ENCODE results near the gene SMARCC2. TPM values are rescaled to one million over a fixed set of nuclear protein-coding genes. Genes with fewer than 3 reads are reported as not detected.

Gene SMARCC2
- total and polyA plus RNA-seq, 9 of the 15 experiments (the other 6 are each of a cell fraction or from before 2014, with no cell fraction given), result 11.9 to 86.0 (median 36.6) TPM

GRCh38 chr12:56152132-56152755 lies 37.0 kb downstream of the SMARCC2 start, which contains the start of gene MYL6B:
TSS of gene MYL6B (plus strand) at chr12:56152587. CDS start at chr12:56153919, 1,332 bp downstream.
- no TSS peak for BruUV-seq (replicated peaks)
- peaks cover 35 to 40% of the 10 kb centered on the region in 2 experiments; a peak in 4 of 5 replicates for H3K4me1 ChIP-seq (replicated peaks in 1 of 2; ENCODE audit: control insufficient read depth in 2 of 2, insufficient read depth in 2 of 2, low read length in 2 of 2)
- H3K9me3 ChIP-seq (replicated peaks; ENCODE audit: control insufficient read depth, insufficient read depth, low read depth, low read length), result no peaks in the 10 kb centered on the region
- in situ Hi-C loops (cut with MboI), result no loop called here
- H3K79me2 ChIP-seq (ENCODE audit: control insufficient read depth, insufficient read depth, low read length), result peaks cover 27% of the 10 kb centered on the region
- no peaks in the 10 kb centered on the region for H3K27me3 ChIP-seq (ENCODE audit: control insufficient read depth in 2 of 2, insufficient read depth in 2 of 2, low read length in 2 of 2)
- peak within 1 kb of the TSS; percentile 89 for H2AFZ ChIP-seq (ENCODE audit: low read depth, low read length)
- DNase-seq (ENCODE audit: extremely low read depth in 1 of 4, low spot score in 3 of 4), result peak; percentile 85 to 97 (median 90)
- peak; percentile 91 for FAIRE-seq
- ChIA-PET CTCF (ENCODE audit: low intra/inter-chr PET ratio) (no interaction called here), POLR2A (interaction anchor here (0.6 to 1.8 kb wide), 10 partner anchors 9 to 37 kb away, joined by 3 to 13 read pairs (median 4); partner anchors contain the start of genes SMARCC2 and ZC3H10)
- under 1% methylated on average over 37 of the region's 37 CpGs for WGBS (ENCODE audit: insufficient coverage, low coverage, missing lambda C conversion rate)
- no peaks in the 10 kb centered on the region for H4K20me1 ChIP-seq (replicated peaks; ENCODE audit: control insufficient read depth, insufficient read depth, low read length)
- H3K4me2 ChIP-seq (ENCODE audit: insufficient read depth, low read length), result peak within 1 kb of the TSS; percentile 91
- intact Hi-C loops (cut with micrococcal nuclease), result no loop called here
- no peaks in the 10 kb centered on the region for H3K9me1 ChIP-seq (ENCODE audit: control insufficient read depth, insufficient read depth, low read length)
- peaks cover 24% of the 10 kb centered on the region; the same call in 2 of the 3 replicates for H3K36me3 ChIP-seq (ENCODE audit: control insufficient read depth, insufficient read depth, low read length)
- peak within 1 kb of the TSS; percentile 88 to 91 for H3K9ac ChIP-seq (ENCODE audit: insufficient read depth in 1 of 2, low read depth in 2 of 2, low read length in 2 of 2)
- H3K27ac ChIP-seq (ENCODE audit: extremely low read depth, low read depth, low read length), result peak within 1 kb of the TSS; percentile 96
- ATAC-seq, result peak; percentile 86
- peak within 1 kb of the TSS; percentile 55 for H3K4me3 ChIP-seq
- TF ChIP-seq GTF2E2 (tag; IDR thresholded peaks at IDR 0.05) (peak; percentile 83; the same call in 1 of the 2 replicates), GABPB1 (CRISPR knock-in tag; IDR thresholded peaks at IDR 0.05) (peak; percentile 91), ZBTB1 (CRISPR knock-in tag; IDR thresholded peaks at IDR 0.05; ENCODE audit: borderline replicate concordance, low read depth) (0 out of 2 replicates have a peak, but pooled peaks have one; percentile 20), NFXL1 (CRISPR knock-in tag; IDR thresholded peaks at IDR 0.05) (no peak), CXXC5 (CRISPR knock-in tag; IDR thresholded peaks at IDR 0.05) (peak; percentile 84), ARNT (IDR thresholded peaks at IDR 0.05) (no peak), DMBX1 (CRISPR knock-in tag; IDR thresholded peaks at IDR 0.05; ENCODE audit: borderline replicate concordance) (no peak), ATF1 (CRISPR knock-in tag; IDR thresholded peaks at IDR 0.05) (no peak), ATF1 (tag; IDR thresholded peaks at IDR 0.05) (peak; percentile 83), HDAC1 (IDR thresholded peaks at IDR 0.05) (peak; percentile 10 to 67; a peak in 3 of 4 replicates), NR2C2 (CRISPR knock-in tag; IDR thresholded peaks at IDR 0.05) (peak; percentile 86), NR2C2 (tag; IDR thresholded peaks at IDR 0.05) (peak; percentile 97), HCFC1 (IDR thresholded peaks at IDR 0.05; ENCODE audit: low read depth, low read length) (peak; percentile 94), FOXP1 (CRISPR knock-in tag; IDR thresholded peaks at IDR 0.05) (0 out of 2 replicates have a peak, but pooled peaks have one; percentile 26), AFF1 (IDR thresholded peaks at IDR 0.05; ENCODE audit: low read depth in 1 of 2, partially characterized antibody in 2 of 2) (peak in 1 of 2 experiments; percentile 93), E2F8 (IDR thresholded peaks at IDR 0.05; ENCODE audit: low read depth, partially characterized antibody) (peak; percentile 43), EP300 (IDR thresholded peaks at IDR 0.05; ENCODE audit: low read length) (peak; percentile 69; the same call in 1 of the 2 replicates)

All from K562 (cell line).